GM21528 (cell line): ENCODE measurements around the gene UFL1.

Experiments
- ATAC-seq: cut with Tn5 transposase; IDR thresholded peaks from one replicate; pipeline ENCODE4 v1.9.1; 2021; ENCODE audit warnings: mild to moderate bottlenecking, moderate library complexity; ENCODE audit not compliant: unreplicated experiment, low FRiP score

Gene UFL1

GRCh38 chr6:96570053-96570452 is 48.4 kb downstream of the UFL1 start:
- ATAC-seq = no peak

- ATAC-seq = no peak
Measured at GRCh38 chr6:96571551-96571950, 49.9 kb downstream of the UFL1 start.

GRCh38 chr6:96575359-96575758 is 53.8 kb downstream of the UFL1 start:
- no peak for ATAC-seq

- ATAC-seq = no peak
Measured at GRCh38 chr6:96576221-96576620, 54.6 kb downstream of the UFL1 start.

GRCh38 chr6:96582021-96582420 is 60.4 kb downstream of the UFL1 start:
- no peak for ATAC-seq

- no peak for ATAC-seq
Measured at GRCh38 chr6:96582436-96582835, 60.8 kb downstream of the UFL1 start.

GRCh38 chr6:96604420-96604819 is 82.8 kb downstream of the UFL1 start:
- ATAC-seq = no peak
